GM18499 (cell line): ENCODE data around the gene FCHO1.
"Not testable (repeated sequence)": the region's sequence is repeated elsewhere in the genome, so short reads cannot be mapped to it uniquely, and the experiment has no call there.

Experiments used
- ATAC-seq: cut with Tn5 transposase; IDR thresholded peaks from one replicate; pipeline ENCODE4 v1.9.1; 2021; ENCODE audit warnings: moderate number of reproducible peaks; ENCODE audit not compliant: insufficient read depth, unreplicated experiment

The FCHO1 gene

GRCh38 chr19:17790059-17790780 is 38.9 kb downstream of the FCHO1 start:
- no peak for ATAC-seq

- no peak for ATAC-seq
These were observed 43.1 kb downstream of the FCHO1 start for GRCh38 chr19:17794412-17794730.

GRCh38 chr19:17794731-17795494 is 43.6 kb downstream of the FCHO1 start, which contains the start of gene B3GNT3:
TSS of gene B3GNT3 (plus strand) at chr19:17795138. CDS start at chr19:17807808, 12,670 bp downstream.
- no peak for ATAC-seq

GRCh38 chr19:17795495-17795856 is 44.2 kb downstream of the FCHO1 start:
- ATAC-seq = no peak

- ATAC-seq = no peak
These were observed 44.9 kb downstream of the FCHO1 start for GRCh38 chr19:17796013-17796837.

- no peak for ATAC-seq
These were observed 45.7 kb downstream of the FCHO1 start for GRCh38 chr19:17796838-17797423.

GRCh38 chr19:17797424-17798201 is 46.3 kb downstream of the FCHO1 start:
- ATAC-seq = no peak

GRCh38 chr19:17798599-17798998 is 47.3 kb downstream of the FCHO1 start:
- ATAC-seq = not testable (repeated sequence)

- ATAC-seq = no peak
These were observed 51.0 kb downstream of the FCHO1 start for GRCh38 chr19:17802137-17802858.

- no peak for ATAC-seq
These were observed 52.1 kb downstream of the FCHO1 start for GRCh38 chr19:17803264-17803896.

- ATAC-seq = no peak
These were observed 54.1 kb downstream of the FCHO1 start for GRCh38 chr19:17805427-17805826.

- no peak for ATAC-seq
These were observed 55.7 kb downstream of the FCHO1 start for GRCh38 chr19:17806945-17807344.

- no peak for ATAC-seq
These were observed 56.5 kb downstream of the FCHO1 start for GRCh38 chr19:17807731-17808316.

- no peak for ATAC-seq
These were observed 59.8 kb downstream of the FCHO1 start for GRCh38 chr19:17811103-17811502.

GRCh38 chr19:17811681-17812080 is 60.4 kb downstream of the FCHO1 start:
- no peak for ATAC-seq

GRCh38 chr19:17812099-17812498 is 60.8 kb downstream of the FCHO1 start:
- ATAC-seq = no peak

GRCh38 chr19:17817668-17818363 is 66.5 kb downstream of the FCHO1 start:
- ATAC-seq = no peak

GRCh38 chr19:17821190-17821589 is 69.9 kb downstream of the FCHO1 start, which contains the start of gene INSL3:
TSS of gene INSL3 (minus strand) at chr19:17821519. CDS start at chr19:17821506, 13 bp downstream.
- no peak for ATAC-seq
